ENCODE data around the gene HOXC9. TPM values are rescaled to one million over a fixed set of nuclear protein-coding genes. Genes with fewer than 3 reads are reported as not detected.

Gene HOXC9
- total RNA-seq, 1 donor, result not detected

GRCh38 chr12:53975479-53976152, 24.3 kb upstream of the HOXC9 start:
- DNase-seq (ENCODE audit: low read depth in 2 of 3, low spot score in 2 of 3), result no peak

- DNase-seq (ENCODE audit: low read depth in 2 of 3, low spot score in 2 of 3), result no peak
Observed at GRCh38 chr12:53976172-53976822, 23.7 kb upstream of the HOXC9 start.

GRCh38 chr12:53976823-53977595, 23.0 kb upstream of the HOXC9 start:
- DNase-seq (ENCODE audit: low read depth in 2 of 3, low spot score in 2 of 3), result no peak

- DNase-seq (ENCODE audit: low read depth in 2 of 3, low spot score in 2 of 3), result no peak
Observed at GRCh38 chr12:53977596-53978445, 22.1 kb upstream of the HOXC9 start.

GRCh38 chr12:53978477-53979356, 21.2 kb upstream of the HOXC9 start:
- no peak for DNase-seq (ENCODE audit: low read depth in 2 of 3, low spot score in 2 of 3)

- DNase-seq (ENCODE audit: low read depth in 2 of 3, low spot score in 2 of 3), result no peak
Observed at GRCh38 chr12:53980104-53980801, 19.7 kb upstream of the HOXC9 start.

- no peak for DNase-seq (ENCODE audit: low read depth in 2 of 3, low spot score in 2 of 3)
Observed at GRCh38 chr12:53980802-53981496, 19.0 kb upstream of the HOXC9 start.

GRCh38 chr12:53981634-53982565, 18.1 kb upstream of the HOXC9 start:
- DNase-seq (ENCODE audit: low read depth in 2 of 3, low spot score in 2 of 3), result no peak

GRCh38 chr12:53982648-53983567, 17.1 kb upstream of the HOXC9 start:
- no peak for DNase-seq (ENCODE audit: low read depth in 2 of 3, low spot score in 2 of 3)

- no peak for DNase-seq (ENCODE audit: low read depth in 2 of 3, low spot score in 2 of 3)
Observed at GRCh38 chr12:53983568-53983949, 16.4 kb upstream of the HOXC9 start.

- no peak for DNase-seq (ENCODE audit: low read depth in 2 of 3, low spot score in 2 of 3)
Observed at GRCh38 chr12:53983950-53984572, 15.9 kb upstream of the HOXC9 start.

- peak in 2 of 3 donors; percentile 88 to 90 for DNase-seq (ENCODE audit: low read depth in 2 of 3, low spot score in 2 of 3)
Observed at GRCh38 chr12:53984901-53985691, 14.9 kb upstream of the HOXC9 start, which contains the start of gene HOXC10. TSS of gene HOXC10 (plus strand) at chr12:53985146. CDS start at chr12:53985260, 114 bp downstream.

GRCh38 chr12:53985692-53985993, 14.3 kb upstream of the HOXC9 start:
- no peak for DNase-seq (ENCODE audit: low read depth in 2 of 3, low spot score in 2 of 3)

GRCh38 chr12:53985994-53986685, 13.8 kb upstream of the HOXC9 start:
- DNase-seq (ENCODE audit: low read depth in 2 of 3, low spot score in 2 of 3), result no peak

Data from hematopoietic multipotent progenitor cell (in vitro differentiated cells).